Gastrocnemius medialis (tissue), 4 donors: ENCODE measurements around the gene KCNK2. TPM values are rescaled to one million over a fixed set of nuclear protein-coding genes. Genes with fewer than 3 reads are reported as not detected.

Source experiments
- ATAC-seq, 2 donors: fragments of 150-250 bp; one replicate each; pipeline ENCODE4 v1.9.1; 2016
- DNase-seq, 2 donors: peaks; one replicate each; pipeline ENCODE4 v3.0.0-alpha.2; 2019
- H3K27ac ChIP-seq, 4 donors: fragments of 200-600 bp; sonication (generic); 1 replicate in 1 of 4; 2 replicates in 3 of 4; pipeline ENCODE4 v1.5.1; 2016 to 2018; ENCODE audit warnings: mild to moderate bottlenecking in 2 of 4, moderate library complexity in 1 of 4
- H3K27me3 ChIP-seq, 3 donors: fragments of 200-600 bp; sonication (generic) in 2 of 3; 1 replicate in 1 of 3; 2 replicates in 2 of 3; pipeline versions ENCODE4 v1.5.1 to v1.6.0; 2016 to 2019; ENCODE audit warnings: mild to moderate bottlenecking in 1 of 3, moderate library complexity in 1 of 3
- H3K36me3 ChIP-seq, 2 donors: fragments of 200-600 bp; sonication (generic) in 1 of 2; one replicate each; pipeline ENCODE4 v1.5.1; 2017 to 2018
- H3K4me1 ChIP-seq, 2 donors: fragments of 200-600 bp; sonication (generic) in 1 of 2; one replicate each; pipeline ENCODE4 v1.5.1; 2016 to 2017; ENCODE audit warnings: mild to moderate bottlenecking in 2 of 2
- H3K4me3 ChIP-seq, 4 donors: fragments of 200-600 bp; sonication (generic) in 3 of 4; 1 replicate in 1 of 4; 2 replicates in 3 of 4; pipeline ENCODE4 v1.5.1; 2016 to 2019; ENCODE audit warnings: mild to moderate bottlenecking in 2 of 4
- H3K9me3 ChIP-seq, 3 donors: fragments of 200-600 bp; sonication (generic) in 2 of 3; 1 replicate in 1 of 3; 2 replicates in 2 of 3; pipeline ENCODE4 v1.5.1; 2016 to 2019
- CTCF ChIP-seq, 5 experiments: fragments of 450-650 bp in 3 of 5; fragments of 200-600 bp in 2 of 5; sonication (generic) in 2 of 5; IDR thresholded peaks in 4 of 5; conservative IDR thresholded peaks in 1 of 5; 1 replicate in 4 of 5; 2 replicates in 1 of 5; pipeline ENCODE4 v1.5.1; 2016 to 2019; ENCODE audit warnings: antibody characterized with exemption in 5 of 5, mild to moderate bottlenecking in 3 of 5, moderate library complexity in 3 of 5
- POLR2A ChIP-seq, 2 donors: fragments of 450-650 bp; IDR thresholded peaks; one replicate each; pipeline ENCODE4 v1.6.1; 2017; ENCODE audit warnings: antibody characterized with exemption in 2 of 2, mild to moderate bottlenecking in 2 of 2, moderate library complexity in 2 of 2
- in situ Hi-C, 4 donors: fragments of 200-750 bp; cut with MboI; loops; one replicate each; pipeline versions ENCODE4 v1.15.0 to v1.8.0; 2017; ENCODE audit warnings: low sequenced_read_pairs in 4 of 4
- intact Hi-C: fragments of 100-400 bp; cut with DNase I; formaldehyde crosslinking; loops from one replicate; pipeline ENCODE4 v1.15.1; 2023; ENCODE audit warnings: low total_unique reads
- total RNA-seq, 4 donors: library from RNA; depleted of rRNA; stranded (reverse); fragments of >200 nt; gene quantifications; one replicate each; pipeline versions ENCODE4 v1.1.0 to v1.2.3, GENCODE V29; 2016

KCNK2 gene
- total RNA-seq, 4 donors from 2014 or later = 0.56 to 2.4 (median 0.97) TPM

- Histone ChIP-seq H3K36me3 (no peaks in the 10 kb centered on the region), H3K4me1 (no peaks in the 10 kb centered on the region), H3K27me3 (no peaks in the 10 kb centered on the region), H3K27ac (no peak overlapping the region), H3K4me3 (no peak overlapping the region), H3K9me3 (peaks cover 0 to 6% (median 0%) of the 10 kb centered on the region in 3 donors)
- intact Hi-C loops (no loop called here), in situ Hi-C loops (no loop called here)
- DNase-seq = no peak
- TF ChIP-seq CTCF (IDR thresholded peaks at IDR 0.05 in 4 of 5, conservative IDR thresholded peaks at IDR 0.05 in 1 of 5) (no peak), POLR2A (IDR thresholded peaks at IDR 0.05) (no peak)
- ATAC-seq = no peak
These were observed 21.7 kb downstream of the KCNK2 start for GRCh38 chr1:215104283-215104682.

GRCh38 chr1:215106067-215106466 is 23.5 kb downstream of the KCNK2 start:
- Histone ChIP-seq H3K4me3 (no peak overlapping the region), H3K4me1 (no peaks in the 10 kb centered on the region), H3K36me3 (no peaks in the 10 kb centered on the region), H3K27me3 (no peaks in the 10 kb centered on the region), H3K27ac (no peak overlapping the region), H3K9me3 (peaks cover 0 to 6% (median 0%) of the 10 kb centered on the region in 3 donors)
- TF ChIP-seq POLR2A (IDR thresholded peaks at IDR 0.05) = no peak
- no peak for TF ChIP-seq CTCF (IDR thresholded peaks at IDR 0.05 in 4 of 5, conservative IDR thresholded peaks at IDR 0.05 in 1 of 5)
- in situ Hi-C loops = no loop called here
- intact Hi-C loops = no loop called here
- ATAC-seq (no peak), DNase-seq (no peak)

- no peak for DNase-seq
- no peaks in the 10 kb centered on the region for H3K4me1 ChIP-seq
- H3K4me3 ChIP-seq = no peak overlapping the region
- no peak for ATAC-seq
- in situ Hi-C loops = no loop called here
- H3K27me3 ChIP-seq = no peaks in the 10 kb centered on the region
- H3K9me3 ChIP-seq = peaks cover 0 to 6% (median 0%) of the 10 kb centered on the region in 3 donors
- no peak for TF ChIP-seq POLR2A (IDR thresholded peaks at IDR 0.05)
- TF ChIP-seq CTCF (IDR thresholded peaks at IDR 0.05 in 4 of 5, conservative IDR thresholded peaks at IDR 0.05 in 1 of 5) = no peak
- intact Hi-C loops = no loop called here
- H3K36me3 ChIP-seq = no peaks in the 10 kb centered on the region
- no peak overlapping the region for H3K27ac ChIP-seq
These were observed 26.6 kb downstream of the KCNK2 start for GRCh38 chr1:215109171-215109570.

GRCh38 chr1:215111916-215112315 is 29.4 kb downstream of the KCNK2 start:
- Histone ChIP-seq H3K27me3 (no peaks in the 10 kb centered on the region), H3K4me3 (no peak overlapping the region), H3K27ac (no peak overlapping the region), H3K9me3 (peaks cover 0 to 4% (median 0%) of the 10 kb centered on the region in 3 donors), H3K36me3 (no peaks in the 10 kb centered on the region), H3K4me1 (no peaks in the 10 kb centered on the region)
- ATAC-seq (no peak), DNase-seq (no peak)
- in situ Hi-C loops = no loop called here
- intact Hi-C loops = no loop called here
- no peak for TF ChIP-seq CTCF (IDR thresholded peaks at IDR 0.05 in 4 of 5, conservative IDR thresholded peaks at IDR 0.05 in 1 of 5)
- no peak for TF ChIP-seq POLR2A (IDR thresholded peaks at IDR 0.05)

GRCh38 chr1:215113776-215114153 is 31.2 kb downstream of the KCNK2 start:
- in situ Hi-C loops = no loop called here

More at GRCh38 chr1:215113776-215114153, 31.2 kb downstream of the KCNK2 start:
- no peak overlapping the region for H3K27ac ChIP-seq
- no peak overlapping the region for H3K4me3 ChIP-seq
- no peaks in the 10 kb centered on the region for H3K36me3 ChIP-seq
- ATAC-seq (no peak), DNase-seq (no peak)
- TF ChIP-seq CTCF (IDR thresholded peaks at IDR 0.05 in 4 of 5, conservative IDR thresholded peaks at IDR 0.05 in 1 of 5) = no peak
- TF ChIP-seq POLR2A (IDR thresholded peaks at IDR 0.05) = no peak
- intact Hi-C loops = no loop called here
- no peaks in the 10 kb centered on the region for H3K4me1 ChIP-seq
- no peaks in the 10 kb centered on the region for H3K9me3 ChIP-seq
- H3K27me3 ChIP-seq = no peaks in the 10 kb centered on the region
